SK-N-MC (cell line): ENCODE measurements around the gene ACOT4.

Experiments
- DNase-seq: peaks from one replicate; pipeline ENCODE4 v3.0.0-alpha.2; 2011; ENCODE audit warnings: low read depth, low spot score
- H3K27ac ChIP-seq: fragments of 200-600 bp; sonication (generic); 2 replicates; pipeline ENCODE4 v1.5.1; 2016; ENCODE audit warnings: mixed run types
- H3K36me3 ChIP-seq: fragments of 200-600 bp; sonication (generic); 2 replicates; pipeline ENCODE4 v1.6.1; 2017; ENCODE audit warnings: antibody characterized with exemption, low read length, mixed read lengths; ENCODE audit not compliant: insufficient read depth
- H3K4me3 ChIP-seq: fragments of 200-600 bp; sonication (generic); 2 replicates; pipeline ENCODE4 v1.5.1; 2016
- H3K9ac ChIP-seq: fragments of 200-600 bp; sonication (generic); 2 replicates; pipeline ENCODE4 v1.8.0; 2017; ENCODE audit warnings: mixed run types, mixed read lengths; ENCODE audit not compliant: insufficient read length
- H3K9me3 ChIP-seq: fragments of 200-600 bp; sonication (generic); 2 replicates; pipeline ENCODE4 v1.6.1; 2017; ENCODE audit warnings: low read depth, mild to moderate bottlenecking, antibody characterized with exemption, low read length, moderate library complexity, mixed read lengths
- EZH2 ChIP-seq: fragments of 200-600 bp; sonication (generic); IDR thresholded peaks from one replicate; pipeline ENCODE4 v1.6.1; 2017; ENCODE audit warnings: antibody characterized with exemption
- FOXP2 ChIP-seq: optimal IDR thresholded peaks from 2 replicates; pipeline ENCODE3; 2011; ENCODE audit warnings: mild to moderate bottlenecking, moderate library complexity; ENCODE audit not compliant: insufficient read depth; ENCODE audit errors: extremely low read length, control extremely low read depth
- POLR2AphosphoS5 ChIP-seq: IDR thresholded peaks from 2 replicates; pipeline ENCODE4 v1.6.1; 2012; ENCODE audit warnings: mild to moderate bottlenecking, low read depth, low read length, borderline replicate concordance

ACOT4 gene

DNA sequence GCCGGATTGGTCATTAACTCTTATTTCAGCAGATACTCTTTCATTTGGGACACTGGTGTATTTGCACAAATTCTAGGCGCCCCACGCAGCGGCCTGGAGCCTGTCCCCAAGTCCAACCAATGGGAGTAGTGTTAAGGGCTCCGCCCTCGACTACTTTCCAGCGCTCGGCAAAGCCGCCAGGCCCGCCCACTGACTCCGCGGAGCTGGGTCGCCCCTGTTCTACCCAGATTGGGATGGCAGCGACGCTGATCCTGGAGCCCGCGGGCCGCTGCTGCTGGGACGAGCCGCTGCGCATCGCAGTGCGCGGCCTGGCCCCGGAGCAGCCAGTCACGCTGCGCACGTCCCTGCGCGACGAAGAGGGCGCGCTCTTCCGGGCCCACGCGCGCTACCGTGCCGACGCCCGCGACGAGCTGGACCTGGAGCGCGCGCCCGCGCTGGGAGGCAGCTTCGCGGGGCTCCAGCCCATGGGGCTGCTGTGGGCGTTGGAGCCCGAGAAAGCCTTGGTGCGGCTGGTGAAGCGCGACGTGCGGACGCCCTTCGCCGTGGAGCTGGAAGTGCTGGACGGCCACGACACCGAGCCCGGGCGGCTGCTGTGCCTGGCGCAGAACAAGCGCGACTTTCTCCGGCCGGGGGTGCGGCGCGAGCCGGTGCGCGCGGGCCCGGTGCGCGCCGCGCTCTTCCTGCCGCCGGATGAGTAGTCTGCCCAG, 20.8 kb downstream of the ACOT4 start, which contains the start of gene ACOT6:
Gene ACOT6, plus strand, starts transcription at position 179 of the 707 bp plus-strand sequence. Its CDS starts 55 bp downstream, at position 234.
- no peak within 1 kb of the TSS for H3K9ac ChIP-seq
- TF ChIP-seq POLR2AphosphoS5 (peak; percentile 25; the same call in 1 of the 2 replicates), FOXP2 (no peak)

DNA sequence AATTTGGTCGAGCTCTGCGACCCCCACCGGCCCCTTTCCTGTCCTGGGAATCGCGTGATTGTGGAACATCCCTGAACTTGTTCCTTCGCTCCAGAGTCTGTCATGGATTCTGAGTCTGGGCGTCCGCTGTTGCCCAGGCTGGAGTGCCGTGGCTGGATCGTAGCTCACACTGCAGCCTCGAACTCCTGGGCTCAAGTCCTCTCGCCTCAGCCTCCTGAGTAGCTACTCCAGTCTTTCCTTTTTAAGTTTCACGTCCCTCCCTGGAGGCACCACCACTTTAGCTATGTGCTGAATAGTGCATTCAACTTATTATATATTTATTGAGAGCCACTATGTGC, 21.3 kb downstream of the ACOT4 start:
- no peaks in the 10 kb centered on the region for H3K36me3 ChIP-seq
- H3K27ac ChIP-seq = no peak overlapping the region
- TF ChIP-seq EZH2 (no peak), POLR2AphosphoS5 (no peak), FOXP2 (no peak)
- H3K9ac ChIP-seq = no peak overlapping the region
- H3K9me3 ChIP-seq = no peaks in the 10 kb centered on the region
- DNase-seq = no peak
- H3K4me3 ChIP-seq = peak overlapping the region; percentile 80

More for the DNA sequence above, 20.8 kb downstream of the ACOT4 start, which contains the start of gene ACOT6:
- Histone ChIP-seq H3K4me3 (peak within 1 kb of the TSS; percentile 80), H3K27ac (no peak within 1 kb of the TSS), H3K9me3 (no peaks in the 10 kb centered on the region), H3K36me3 (no peaks in the 10 kb centered on the region)
- DNase-seq = no peak

DNA sequence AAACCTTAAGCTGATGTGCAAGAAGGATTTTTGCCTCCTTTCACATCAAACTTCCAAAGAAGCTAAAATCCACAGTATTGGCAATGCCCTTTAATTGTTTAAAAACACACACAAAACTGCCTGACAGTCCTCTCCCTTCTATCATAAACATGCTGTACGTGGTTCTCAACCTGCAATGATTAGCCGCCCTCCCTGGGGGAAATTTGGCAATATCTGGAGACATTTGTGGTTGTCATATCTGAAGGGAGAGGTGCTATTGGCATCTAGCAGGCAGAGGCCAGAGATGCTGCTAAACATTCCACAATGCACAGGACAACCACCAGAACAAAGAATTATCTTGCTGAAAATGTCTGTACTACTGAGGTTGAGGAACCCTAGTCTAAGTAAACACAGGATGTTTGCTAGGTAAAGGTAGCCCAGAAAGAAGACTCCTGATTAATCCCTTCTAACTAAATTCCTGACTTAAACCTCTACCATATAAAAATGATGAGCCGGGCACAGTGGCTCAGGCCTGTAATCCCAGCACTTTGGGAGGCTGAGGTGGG, 21.8 kb downstream of the ACOT4 start:
- Histone ChIP-seq H3K27ac (no peak overlapping the region), H3K9ac (no peak overlapping the region)
- DNase-seq = no peak

DNA sequence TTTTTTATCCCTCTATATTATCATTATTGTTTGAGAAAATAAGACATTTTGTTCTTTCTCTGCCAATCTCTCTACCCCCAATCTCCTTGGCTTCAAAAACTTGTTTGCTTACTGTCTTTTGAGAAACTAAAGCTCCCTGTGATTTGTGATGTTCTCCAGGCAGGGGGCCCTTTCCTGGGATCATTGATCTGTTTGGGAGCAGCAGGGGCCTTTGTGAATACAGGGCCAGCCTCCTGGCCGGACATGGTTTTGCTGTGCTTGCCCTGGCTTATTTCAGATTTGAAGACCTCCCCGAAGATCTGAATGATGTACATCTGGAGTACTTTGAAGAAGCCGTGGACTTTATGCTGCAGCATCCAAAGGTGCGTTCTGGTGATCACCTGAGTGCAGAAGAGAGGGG, 25.2 kb downstream of the ACOT4 start:
- Histone ChIP-seq H3K9ac (no peak overlapping the region), H3K9me3 (no peaks in the 10 kb centered on the region), H3K36me3 (no peaks in the 10 kb centered on the region), H3K27ac (no peak overlapping the region), H3K4me3 (no peak overlapping the region)
- TF ChIP-seq FOXP2 (no peak), POLR2AphosphoS5 (no peak), EZH2 (no peak)
- no peak for DNase-seq

More for the DNA sequence above, 21.8 kb downstream of the ACOT4 start:
- no peak overlapping the region for H3K4me3 ChIP-seq
- H3K36me3 ChIP-seq = no peaks in the 10 kb centered on the region
- H3K9me3 ChIP-seq = no peaks in the 10 kb centered on the region
- TF ChIP-seq EZH2 = no peak
- no peak for TF ChIP-seq FOXP2
- no peak for TF ChIP-seq POLR2AphosphoS5

DNA sequence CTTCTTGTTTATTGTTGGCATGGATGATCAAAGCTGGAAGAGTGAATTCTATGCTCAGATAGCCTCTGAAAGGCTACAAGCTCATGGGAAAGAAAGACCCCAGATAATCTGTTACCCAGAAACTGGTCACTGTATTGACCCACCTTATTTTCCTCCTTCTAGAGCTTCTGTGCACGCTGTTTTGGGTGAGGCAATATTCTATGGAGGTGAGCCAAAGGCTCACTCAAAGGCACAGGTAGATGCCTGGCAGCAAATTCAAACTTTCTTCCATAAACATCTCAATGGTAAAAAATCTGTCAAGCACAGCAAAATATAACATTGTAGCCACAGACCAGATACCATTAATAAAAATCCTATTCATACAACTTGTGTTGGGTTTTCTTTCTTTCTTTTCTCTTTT, 27.9 kb downstream of the ACOT4 start:
- no peaks in the 10 kb centered on the region for H3K36me3 ChIP-seq
- no peak for DNase-seq
- no peak overlapping the region for H3K4me3 ChIP-seq
- no peak overlapping the region for H3K27ac ChIP-seq
- H3K9ac ChIP-seq = no peak overlapping the region
- no peaks in the 10 kb centered on the region for H3K9me3 ChIP-seq
- TF ChIP-seq FOXP2 (no peak), EZH2 (no peak), POLR2AphosphoS5 (no peak)

DNA sequence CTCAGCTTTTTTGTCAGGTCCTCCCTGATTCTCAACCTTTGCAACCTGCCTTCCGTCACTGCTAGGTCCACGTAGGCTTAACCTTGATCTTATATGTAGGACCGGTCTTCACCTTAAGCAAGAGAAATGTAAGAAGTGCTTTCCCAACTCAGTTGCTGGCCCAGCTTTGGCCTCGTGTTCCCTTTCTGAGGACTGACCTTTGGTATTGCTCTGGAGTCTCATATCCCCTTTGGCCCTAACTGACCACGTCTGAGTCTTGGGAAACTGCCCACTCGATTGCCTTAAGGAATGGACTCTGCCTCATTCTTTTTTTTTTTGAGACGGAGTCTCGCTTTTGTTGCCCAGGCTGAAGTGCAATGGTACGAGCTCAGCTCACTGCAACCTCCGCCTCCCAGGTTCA, 28.6 kb downstream of the ACOT4 start:
- Histone ChIP-seq H3K9me3 (no peaks in the 10 kb centered on the region), H3K4me3 (no peak overlapping the region), H3K36me3 (no peaks in the 10 kb centered on the region), H3K9ac (no peak overlapping the region), H3K27ac (no peak overlapping the region)
- DNase-seq = no peak
- TF ChIP-seq FOXP2 (no peak), POLR2AphosphoS5 (no peak), EZH2 (no peak)

DNA sequence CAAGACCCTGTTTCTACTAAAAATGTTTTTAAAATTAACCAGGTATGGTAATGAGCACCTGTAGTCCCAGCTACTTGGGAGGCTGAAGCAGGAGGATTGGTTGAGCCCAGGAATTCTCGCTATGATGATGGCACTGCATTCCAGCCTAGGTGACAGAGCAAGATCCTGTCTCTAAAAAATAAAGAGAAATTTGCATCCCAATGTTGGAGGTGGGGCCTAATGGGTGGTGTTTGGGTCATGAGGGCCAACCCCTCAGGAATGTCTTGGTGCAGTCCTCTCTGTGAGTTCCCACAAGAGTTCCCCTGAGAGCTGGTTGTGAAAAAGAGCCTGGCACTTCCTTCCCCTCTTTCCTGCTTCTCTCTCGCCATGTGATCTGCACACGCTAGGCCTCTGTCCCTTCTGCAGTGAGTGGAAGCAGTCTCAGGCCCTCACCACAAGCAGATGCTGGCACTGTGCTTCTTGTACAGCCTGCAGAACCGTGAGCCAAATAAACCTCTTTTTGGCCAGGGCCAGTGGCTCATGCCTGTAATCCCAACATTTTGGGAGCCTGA, 31.9 kb downstream of the ACOT4 start:
- TF ChIP-seq EZH2 (no peak), POLR2AphosphoS5 (no peak), FOXP2 (no peak)
- no peak overlapping the region for H3K27ac ChIP-seq

DNA sequence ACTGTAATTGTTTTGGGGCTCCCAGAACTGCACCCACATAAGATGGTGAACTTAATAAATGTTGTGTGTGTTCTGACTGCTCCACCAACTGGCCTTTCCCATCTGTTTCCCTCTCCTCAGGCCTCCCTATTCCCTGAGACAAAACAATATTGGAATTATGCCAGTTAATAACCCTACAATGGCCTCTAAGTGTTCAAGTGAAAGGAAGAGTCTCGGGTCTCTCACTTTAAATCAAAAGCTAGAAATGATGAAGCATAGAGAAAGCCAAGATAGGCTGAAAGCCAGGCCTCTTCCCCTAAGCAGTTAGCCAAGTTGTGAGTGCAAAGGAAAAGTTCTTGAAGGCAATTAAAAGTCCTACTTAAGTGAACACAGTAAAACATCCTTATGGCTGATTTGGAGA, 34.0 kb downstream of the ACOT4 start:
- H3K4me3 ChIP-seq = no peak overlapping the region
- TF ChIP-seq FOXP2 (no peak), POLR2AphosphoS5 (no peak), EZH2 (no peak)
- no peak overlapping the region for H3K9ac ChIP-seq
- no peak for DNase-seq
- no peaks in the 10 kb centered on the region for H3K9me3 ChIP-seq
- no peak overlapping the region for H3K27ac ChIP-seq
- no peaks in the 10 kb centered on the region for H3K36me3 ChIP-seq

More for the DNA sequence above, 31.9 kb downstream of the ACOT4 start:
- no peak overlapping the region for H3K4me3 ChIP-seq
- no peak overlapping the region for H3K9ac ChIP-seq
- no peaks in the 10 kb centered on the region for H3K36me3 ChIP-seq
- no peak for DNase-seq
- no peaks in the 10 kb centered on the region for H3K9me3 ChIP-seq
